Activated CD4-positive, alpha-beta T cell treated with anti-CD3 and anti-CD28 coated beads for 48 hours (primary cell): Measurements from ENCODE around the gene PTX4.

Source experiments
- DNase-seq: peaks from one replicate; pipeline ENCODE4 v3.0.0-alpha.2; 2020

The PTX4 gene

GRCh38 chr16:1458336-1458976 is 30.3 kb downstream of the PTX4 start:
- DNase-seq: peak; percentile 66

- no peak for DNase-seq
These were observed 31.1 kb downstream of the PTX4 start for GRCh38 chr16:1457489-1458245.

GRCh38 chr16:1456951-1457350 is 31.8 kb downstream of the PTX4 start:
- no peak for DNase-seq

- no peak for DNase-seq
These were observed 33.3 kb downstream of the PTX4 start for GRCh38 chr16:1455190-1456171.

GRCh38 chr16:1454561-1454960 is 34.2 kb downstream of the PTX4 start:
- DNase-seq: no peak

GRCh38 chr16:1453316-1453715 is 35.4 kb downstream of the PTX4 start:
- DNase-seq: no peak

- DNase-seq: no peak
These were observed 36.2 kb downstream of the PTX4 start for GRCh38 chr16:1452530-1452929.

GRCh38 chr16:1451702-1452392 is 36.9 kb downstream of the PTX4 start:
- DNase-seq: no peak

- DNase-seq: no peak
These were observed 37.9 kb downstream of the PTX4 start for GRCh38 chr16:1450841-1451240.

GRCh38 chr16:1450218-1450617 is 38.5 kb downstream of the PTX4 start:
- no peak for DNase-seq

GRCh38 chr16:1449201-1449788 is 39.4 kb downstream of the PTX4 start:
- DNase-seq: no peak

- DNase-seq: no peak
These were observed 40.1 kb downstream of the PTX4 start for GRCh38 chr16:1448536-1449116.

- no peak for DNase-seq
These were observed 40.8 kb downstream of the PTX4 start for GRCh38 chr16:1447965-1448364.

- DNase-seq: no peak
These were observed 42.3 kb downstream of the PTX4 start for GRCh38 chr16:1446296-1447080.

- DNase-seq: no peak
These were observed 43.1 kb downstream of the PTX4 start for GRCh38 chr16:1445518-1446203.

GRCh38 chr16:1444730-1445517 is 43.8 kb downstream of the PTX4 start:
- no peak for DNase-seq

GRCh38 chr16:1443980-1444729 is 44.6 kb downstream of the PTX4 start, which contains the start of gene CCDC154:
TSS of gene CCDC154 (minus strand) at chr16:1444556. CDS start at chr16:1444322, 234 bp downstream.
- no peak for DNase-seq

GRCh38 chr16:1443403-1443973 is 45.3 kb downstream of the PTX4 start:
- DNase-seq: no peak
